H1 (cell line): Measurements from ENCODE around the gene RNASEH2A. TPM values are rescaled to one million over a fixed set of nuclear protein-coding genes. Genes with fewer than 3 reads are reported as not detected.
"Not testable (repeated sequence)": the region's sequence is repeated elsewhere in the genome, so short reads cannot be mapped to it uniquely, and the experiment has no call there.

ENCODE experiments used
- CTCF ChIA-PET: fragments of 300-600 bp; sonication (Branson Sonifier 250); formaldehyde crosslinking; loops from one replicate; lab custom pipeline; 2021; ENCODE audit not compliant: partially characterized antibody; lab: Charles Lee
- POLR2A ChIA-PET: fragments of 300-600 bp; sonication (Branson Sonifier 250); formaldehyde crosslinking; loops from one replicate; lab custom pipeline; 2021; ENCODE audit warnings: inconsistent platforms; ENCODE audit not compliant: partially characterized antibody; lab: Charles Lee
- DNase-seq, 2 experiments: peaks; one replicate each; pipeline versions ENCODE4 v3.0.0 to v3.0.0-alpha.2; 2010 to 2022; ENCODE audit warnings: low spot score in 2 of 2, low read depth in 1 of 2, mixed read lengths in 1 of 2
- FAIRE-seq: peaks from 2 replicates; lab custom pipeline; 2011; peaks lifted over from hg19 to GRCh38; lab: Jason Lieb, UNC
- H2AFZ ChIP-seq: 2 replicates; pipeline ENCODE4 v1.8.1; 2012; ENCODE audit warnings: low read length, inconsistent platforms
- H2AK5ac ChIP-seq: 2 replicates; pipeline ENCODE4 v1.6.1; 2013; ENCODE audit warnings: low read depth, low read length
- H2BK120ac ChIP-seq: replicated peaks from 2 replicates; pipeline ENCODE3; 2013; ENCODE audit warnings: low read depth, low read length, inconsistent platforms
- H2BK12ac ChIP-seq: 2 replicates; pipeline ENCODE4 v1.6.1; 2013; ENCODE audit warnings: low read depth, low read length
- H2BK15ac ChIP-seq: 2 replicates; pipeline ENCODE4 v1.6.1; 2013; ENCODE audit warnings: low read length
- H2BK20ac ChIP-seq: 2 replicates; pipeline ENCODE4 v1.6.1; 2013; ENCODE audit warnings: low read length
- H2BK5ac ChIP-seq: 2 replicates; pipeline ENCODE4 v1.6.1; 2013; ENCODE audit warnings: low read depth, low read length
- H3K14ac ChIP-seq: 2 replicates; pipeline ENCODE4 v1.6.1; 2013; ENCODE audit warnings: inconsistent platforms; ENCODE audit not compliant: insufficient read length
- H3K18ac ChIP-seq: 2 replicates; pipeline ENCODE4 v1.6.1; 2013; ENCODE audit warnings: low read length; ENCODE audit errors: extremely low read depth
- H3K23ac ChIP-seq: 2 replicates; pipeline ENCODE4 v1.6.1; 2013; ENCODE audit warnings: inconsistent platforms; ENCODE audit not compliant: insufficient read length
- H3K23me2 ChIP-seq: 2 replicates; pipeline ENCODE4 v1.6.1; 2013; ENCODE audit warnings: low read depth, low read length
- H3K27ac ChIP-seq: 2 replicates; pipeline ENCODE4 v1.6.1; 2011; ENCODE audit warnings: low read depth, low read length, inconsistent platforms
- H3K27me3 ChIP-seq, 4 experiments: replicated peaks in 1 of 4; 1 replicate in 1 of 4; 2 replicates in 3 of 4; pipeline versions ENCODE4 v1.6.1 to v1.8.1; 2011 to 2013; ENCODE audit warnings: low read length in 3 of 4, mild to moderate bottlenecking in 3 of 4, inconsistent platforms in 2 of 4, mixed read lengths in 2 of 4, moderate library complexity in 1 of 4; ENCODE audit not compliant: control insufficient read depth in 3 of 4, insufficient read depth in 3 of 4; ENCODE audit errors: extremely low read depth in 1 of 4
- H3K36me3 ChIP-seq, 4 experiments: 2 replicates each; pipeline versions ENCODE4 v1.6.1 to v1.8.1; 2011 to 2013; ENCODE audit warnings: mild to moderate bottlenecking in 4 of 4, low read length in 3 of 4, moderate library complexity in 2 of 4, control low read depth in 1 of 4, inconsistent platforms in 1 of 4; ENCODE audit not compliant: insufficient read depth in 4 of 4, control insufficient read depth in 2 of 4
- H3K4ac ChIP-seq: replicated peaks from 2 replicates; pipeline ENCODE3; 2013; ENCODE audit warnings: low read length, low read depth, mixed read lengths, inconsistent platforms; ENCODE audit not compliant: insufficient read length
- H3K4me1 ChIP-seq, 4 experiments: replicated peaks in 1 of 4; 1 replicate in 1 of 4; 2 replicates in 3 of 4; pipeline versions ENCODE4 v1.6.1 to v1.8.1; 2011 to 2013; ENCODE audit warnings: low read length in 3 of 4, inconsistent platforms in 2 of 4, mixed read lengths in 1 of 4; ENCODE audit not compliant: insufficient read depth in 4 of 4, control insufficient read depth in 3 of 4
- H3K4me2 ChIP-seq, 2 experiments: 2 replicates each; pipeline versions ENCODE4 v1.6.1 to v1.8.1; 2011 to 2013; ENCODE audit warnings: low read depth in 2 of 2, low read length in 2 of 2, control low read depth in 1 of 2, inconsistent platforms in 1 of 2, mild to moderate bottlenecking in 1 of 2; ENCODE audit not compliant: insufficient read depth in 1 of 2
- H3K4me3 ChIP-seq, 4 experiments: fragments of 200-600, 300-600 bp in 1 of 4; sonication (generic), shearing (Covaris generic), sonication (Bioruptor Twin) in 1 of 4; 2 replicates each; pipeline versions ENCODE4 v1.5.1 to v1.8.1; 2011 to 2016; ENCODE audit warnings: low read length in 4 of 4, low read depth in 3 of 4, control low read depth in 2 of 4, inconsistent platforms in 2 of 4, mild to moderate bottlenecking in 2 of 4, mixed read lengths in 1 of 4, moderate library complexity in 1 of 4; ENCODE audit not compliant: insufficient read depth in 2 of 4; ENCODE audit errors: extremely low read depth in 1 of 4
- H3K56ac ChIP-seq: replicated peaks from 2 replicates; pipeline ENCODE3; 2013; ENCODE audit warnings: low read depth, mild to moderate bottlenecking, mixed read lengths, low read length, inconsistent platforms; ENCODE audit not compliant: insufficient read length
- H3K79me1 ChIP-seq: 2 replicates; pipeline ENCODE4 v1.6.1; 2013; ENCODE audit warnings: low read depth, low read length, control low read depth
- H3K79me2 ChIP-seq, 2 experiments: 2 replicates each; pipeline versions ENCODE4 v1.6.1 to v1.8.1; 2012 to 2013; ENCODE audit warnings: low read length in 2 of 2, mild to moderate bottlenecking in 2 of 2, inconsistent platforms in 1 of 2; ENCODE audit not compliant: insufficient read depth in 2 of 2, control insufficient read depth in 1 of 2
- H3K9ac ChIP-seq, 4 experiments: replicated peaks in 1 of 4; 1 replicate in 1 of 4; 2 replicates in 3 of 4; pipeline versions ENCODE4 v1.6.1 to v1.8.1; 2011 to 2013; ENCODE audit warnings: low read depth in 3 of 4, low read length in 3 of 4, control low read depth in 2 of 4, mild to moderate bottlenecking in 2 of 4, moderate library complexity in 2 of 4, inconsistent platforms in 1 of 4; ENCODE audit errors: extremely low read depth in 1 of 4
- H3K9me3 ChIP-seq, 2 experiments: 2 replicates each; pipeline versions ENCODE4 v1.6.1 to v1.8.1; 2012 to 2013; ENCODE audit warnings: mild to moderate bottlenecking in 2 of 2, moderate library complexity in 2 of 2, control low read depth in 1 of 2, inconsistent platforms in 1 of 2, low read depth in 1 of 2, low read length in 1 of 2, mixed read lengths in 1 of 2; ENCODE audit not compliant: insufficient read depth in 2 of 2
- H4K20me1 ChIP-seq, 2 experiments: replicated peaks in 1 of 2; 2 replicates each; pipeline versions ENCODE3 to v1.8.1; 2011 to 2013; ENCODE audit warnings: inconsistent platforms in 2 of 2, low read length in 2 of 2, mild to moderate bottlenecking in 1 of 2; ENCODE audit not compliant: insufficient read depth in 2 of 2, control insufficient read depth in 1 of 2
- H4K5ac ChIP-seq: 2 replicates; pipeline ENCODE4 v1.6.1; 2013; ENCODE audit warnings: low read length, low read depth, mixed read lengths, inconsistent platforms; ENCODE audit not compliant: insufficient read length
- H4K8ac ChIP-seq: 2 replicates; pipeline ENCODE4 v1.8.0; 2013; ENCODE audit warnings: mild to moderate bottlenecking, moderate library complexity, low read length, inconsistent platforms; ENCODE audit not compliant: insufficient read depth; ENCODE audit errors: extremely low read depth
- H4K91ac ChIP-seq: replicated peaks from 2 replicates; pipeline ENCODE3; 2013; ENCODE audit warnings: low read length, mixed read lengths, inconsistent platforms; ENCODE audit not compliant: insufficient read length
- WGBS, 2 experiments: shearing (Covaris generic) in 1 of 2; methylation state at CpG; one replicate each; pipeline versions ENCODE4 v1.1.6 to v1.1.7; 2013 to 2015; ENCODE audit warnings: low lambda C conversion rate in 2 of 2, mixed read lengths in 2 of 2, inconsistent platforms in 1 of 2, low coverage in 1 of 2, missing lambda C conversion rate in 1 of 2; ENCODE audit not compliant: insufficient replicate concordance in 2 of 2, insufficient coverage in 1 of 2, insufficient read length in 1 of 2; ENCODE audit errors: extremely low coverage in 1 of 2, missing lambda C conversion rate in 1 of 2; 5-methylcytosine and 5-hydroxymethylcytosine counted together
- polyA plus RNA-seq, 7 experiments: library from polyadenylated mRNA; depleted of rRNA in 3 of 7; stranded (reverse) in 5 of 7; unstranded in 2 of 7; fragments of >200 nt in 5 of 7; fragments of 200-250 nt in 2 of 7; gene quantifications; 1 replicate in 5 of 7; 2 replicates in 1 of 7; 4 replicates in 1 of 7; pipeline versions ENCODE4 v1.2.1 to v1.2.3, GENCODE V29; 2011 to 2013; ENCODE audit warnings: missing spikeins in 2 of 7, mixed read lengths in 2 of 7
- total RNA-seq: library from RNA; stranded (reverse); fragmentation: NEBNext Ultra II Directional; extraction: Animal tissue kit (Norgen Biotek cat#: 25700); gene quantifications from 2 replicates; pipeline ENCODE4 v1.2.1, GENCODE V29; 2021

The RNASEH2A gene
- total and polyA plus RNA-seq, 2 of the 8 experiments (the other 6 are each of a cell fraction or from before 2014, with no cell fraction given) = 67.5 to 120 TPM

DNA sequence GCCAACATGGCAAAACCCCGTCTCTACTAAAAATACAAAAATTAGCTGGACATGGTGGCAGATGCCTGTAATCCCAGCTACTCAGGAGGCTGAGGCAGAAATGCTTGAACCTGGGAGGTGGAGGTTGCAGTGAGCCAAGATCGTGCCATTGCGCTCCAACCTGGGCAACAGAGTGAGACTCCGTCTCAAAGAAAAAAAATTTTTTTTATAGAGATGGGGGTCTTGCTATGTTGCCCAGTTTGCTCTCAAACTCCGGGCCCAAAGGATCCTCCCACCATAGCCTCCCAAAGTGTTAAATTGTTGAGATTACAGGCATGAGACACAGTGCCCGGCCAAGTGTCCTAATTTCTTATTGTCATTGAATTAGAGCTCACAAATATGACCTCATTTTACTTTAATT, 10.8 kb downstream of the RNASEH2A start:
- H2BK5ac ChIP-seq, H3K79me1 ChIP-seq, H2BK12ac ChIP-seq, H3K4me3 ChIP-seq, H3K23ac ChIP-seq, H3K18ac ChIP-seq, FAIRE-seq, H3K4ac ChIP-seq, H4K91ac ChIP-seq, H3K9me3 ChIP-seq, H4K5ac ChIP-seq, DNase-seq, H2AFZ ChIP-seq, H2BK20ac ChIP-seq, H4K8ac ChIP-seq, H3K23me2 ChIP-seq, H2BK120ac ChIP-seq, H3K4me1 ChIP-seq, H2BK15ac ChIP-seq, H3K14ac ChIP-seq, H3K56ac ChIP-seq, H3K4me2 ChIP-seq, H3K79me2 ChIP-seq, H3K9ac ChIP-seq, H4K20me1 ChIP-seq, H3K27me3 ChIP-seq, H3K27ac ChIP-seq, H2AK5ac ChIP-seq: not testable (repeated sequence)
- 96% methylated on average over 6 of the region's 6 CpGs; no CpG with 5 or more reads in 1 of the 2 experiments for WGBS, 2 experiments
- peaks cover 3 to 26% (median 12%) of the 10 kb centered on the region in 4 experiments; a peak in 6 of 8 replicates for H3K36me3 ChIP-seq
- ChIA-PET POLR2A (interaction anchor here (0.6 to 2.4 kb wide), 5 partner anchors 11 to 96 kb away, joined by 3 to 9 read pairs (median 3); partner anchors contain the start of gene RNASEH2A), CTCF (interaction anchor here (0.6 to 2.4 kb wide), 4 partner anchors 8 to 68 kb away, joined by 3 to 12 read pairs (median 4); partner anchors contain the start of gene RNASEH2A)

DNA sequence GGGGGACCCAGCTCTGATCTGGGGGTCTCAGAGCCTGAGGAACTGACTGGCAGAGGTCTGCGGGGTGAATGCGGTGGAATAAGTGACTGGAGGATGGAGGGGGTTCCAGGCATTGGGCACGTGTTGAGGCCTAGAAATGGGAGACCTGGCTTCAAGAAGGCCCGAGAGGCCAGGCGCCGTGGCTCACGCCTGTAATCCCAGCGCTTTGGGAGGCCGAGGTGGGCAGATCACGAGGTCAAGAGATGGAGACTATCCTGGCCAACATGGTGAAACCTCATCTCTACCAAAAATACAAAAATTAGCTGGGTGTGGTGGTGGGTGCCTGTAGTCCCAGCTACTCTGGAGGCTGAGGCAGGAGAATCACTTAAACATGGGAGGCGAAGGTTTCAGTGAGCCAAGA, 11.4 kb downstream of the RNASEH2A start:
- H2BK120ac ChIP-seq, H2BK5ac ChIP-seq, H3K23me2 ChIP-seq, H3K4me2 ChIP-seq, H3K27ac ChIP-seq, H4K8ac ChIP-seq, H2AK5ac ChIP-seq, H3K79me2 ChIP-seq, H2BK15ac ChIP-seq, H2AFZ ChIP-seq, H4K5ac ChIP-seq, H3K4me3 ChIP-seq, H4K20me1 ChIP-seq, DNase-seq, H3K27me3 ChIP-seq, FAIRE-seq, H2BK20ac ChIP-seq, H3K56ac ChIP-seq, H3K23ac ChIP-seq, H3K18ac ChIP-seq, H2BK12ac ChIP-seq, H3K79me1 ChIP-seq, H3K9ac ChIP-seq, H3K4ac ChIP-seq, H3K4me1 ChIP-seq, H3K14ac ChIP-seq, H4K91ac ChIP-seq, H3K9me3 ChIP-seq: not testable (repeated sequence)
- peaks cover 3 to 21% (median 12%) of the 10 kb centered on the region in 4 experiments; a peak in 6 of 8 replicates for H3K36me3 ChIP-seq
- CTCF ChIA-PET = interaction anchor here (0.6 to 2.4 kb wide), 4 partner anchors 11 to 104 kb away, joined by 3 to 12 read pairs (median 4); partner anchors contain the start of gene RNASEH2A
- WGBS, 2 experiments = 83% methylated on average over 11 of the region's 11 CpGs; no CpG with 5 or more reads in 1 of the 2 experiments
- POLR2A ChIA-PET = interaction anchor here (0.6 to 2.4 kb wide), 7 partner anchors 9 to 97 kb away, joined by 3 to 9 read pairs (median 3); partner anchors contain the start of gene RNASEH2A
